Upper lobe of left lung (tissue), 6 donors: ENCODE data around the gene ATXN1. TPM values are rescaled to one million over a fixed set of nuclear protein-coding genes. Genes with fewer than 3 reads are reported as not detected.

ENCODE experiments used
- ATAC-seq, 2 donors: fragments of 200-7000 bp; cut with Tn5 transposase; one replicate each; pipeline ENCODE4 v1.9.1; 2022; ENCODE audit warnings: mild to moderate bottlenecking in 2 of 2, moderate library complexity in 2 of 2; ENCODE audit not compliant: low FRiP score in 2 of 2
- DNase-seq, 2 donors: peaks; one replicate each; pipeline ENCODE4 v3.0.0-alpha.2; 2019 to 2020
- H3K27ac ChIP-seq, 4 donors: fragments of 200-600 bp; sonication (generic); one replicate each; pipeline ENCODE4 v1.5.1; 2016 to 2019
- H3K27me3 ChIP-seq, 4 donors: fragments of 200-600 bp; sonication (generic); one replicate each; pipeline ENCODE4 v1.5.1; 2017 to 2019
- H3K36me3 ChIP-seq, 4 donors: fragments of 200-600 bp; sonication (generic); one replicate each; pipeline ENCODE4 v1.5.1; 2016 to 2019
- H3K4me1 ChIP-seq, 4 donors: fragments of 200-600 bp; sonication (generic); one replicate each; pipeline ENCODE4 v1.5.1; 2018 to 2019
- H3K4me3 ChIP-seq, 4 donors: fragments of 200-600 bp; sonication (generic); one replicate each; pipeline ENCODE4 v1.5.1; 2017 to 2019; ENCODE audit warnings: mild to moderate bottlenecking in 2 of 4, moderate library complexity in 1 of 4
- H3K9me3 ChIP-seq, 4 donors: fragments of 200-600 bp; sonication (generic); one replicate each; pipeline ENCODE4 v1.5.1; 2018 to 2019
- CTCF ChIP-seq, 6 experiments: fragments of 450-650 bp in 4 of 6; fragments of 200-600 bp in 2 of 6; sonication (generic) in 2 of 6; IDR thresholded peaks; one replicate each; pipeline ENCODE4 v1.5.1; 2016 to 2019; ENCODE audit warnings: antibody characterized with exemption in 6 of 6
- EP300 ChIP-seq, 4 donors: sonication (generic); formaldehyde crosslinking; IDR thresholded peaks; one replicate each; pipeline ENCODE4 v1.5.1; 2017; ENCODE audit warnings: antibody characterized with exemption in 4 of 4, control low read depth in 2 of 4
- POLR2A ChIP-seq, 4 donors: fragments of 450-650 bp; IDR thresholded peaks; one replicate each; pipeline ENCODE4 v1.5.1; 2016 to 2017; ENCODE audit warnings: antibody characterized with exemption in 4 of 4, mild to moderate bottlenecking in 2 of 4
- POLR2AphosphoS5 ChIP-seq, 2 donors: sonication (generic); formaldehyde crosslinking; IDR thresholded peaks; one replicate each; pipeline ENCODE4 v1.5.1; 2017; ENCODE audit warnings: antibody characterized with exemption in 2 of 2
- WGBS, 2 donors: methylation state at CpG; one replicate each; pipeline ENCODE4 v1.1.5; 2017 to 2018; 5-methylcytosine and 5-hydroxymethylcytosine counted together
- total RNA-seq, 6 donors: library from RNA; depleted of rRNA in 4 of 6; stranded (reverse); fragments of >200 nt in 4 of 6; gene quantifications; one replicate each; pipeline versions ENCODE4 v1.1.0 to v1.2.1, GENCODE V29; 2016 to 2021
- donor health status: DM: no; HTN: no; CAD: no; lungs with moderate emphysema.
- donor health status: DM: no; HTN: yes; CAD: no; lungs with severe emphysema.

Gene ATXN1
- total RNA-seq, 6 donors from 2014 or later = 44.2 to 106 (median 71.7) TPM

GRCh38 chr6:16758163-16758975 lies 2.9 kb downstream of the ATXN1 start:
- DNase-seq (no peak), ATAC-seq (no peak)
- 38 to 50% methylated on average over 9 of the region's 9 CpGs for WGBS, 2 donors
- Histone ChIP-seq H3K27me3 (no peaks in the 10 kb centered on the region), H3K27ac (peak overlapping the region; percentile 97 to 100 (median 98)), H3K36me3 (no peaks in the 10 kb centered on the region), H3K9me3 (no peaks in the 10 kb centered on the region), H3K4me3 (peak overlapping the region in 3 of 4 donors; percentile 77 to 96 (median 81)), H3K4me1 (peaks cover 30 to 46% (median 34%) of the 10 kb centered on the region in 4 donors)
- TF ChIP-seq POLR2A (IDR thresholded peaks at IDR 0.05) (no peak), CTCF (IDR thresholded peaks at IDR 0.05) (no peak), EP300 (IDR thresholded peaks at IDR 0.05) (no peak)

DNA sequence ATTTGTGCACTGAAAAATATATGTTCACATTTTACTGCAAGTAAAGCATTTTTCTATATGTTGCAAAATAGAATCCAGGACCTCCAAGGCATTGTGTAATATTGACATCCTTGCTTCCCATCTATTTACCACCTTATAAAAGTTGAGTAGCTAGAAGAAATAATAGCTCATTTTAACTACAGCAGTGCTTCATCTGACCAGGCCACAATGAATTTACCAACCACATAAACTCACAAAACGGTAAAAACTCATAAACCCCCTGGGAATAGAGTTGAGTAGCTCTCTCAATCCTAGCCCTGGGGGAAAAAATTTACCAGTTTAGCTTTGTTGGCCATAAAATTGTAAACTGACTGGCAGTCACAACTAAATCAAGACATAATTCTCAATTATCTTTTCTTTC lies 3.9 kb downstream of the ATXN1 start:
- H3K9me3 ChIP-seq = no peaks in the 10 kb centered on the region

DNA sequence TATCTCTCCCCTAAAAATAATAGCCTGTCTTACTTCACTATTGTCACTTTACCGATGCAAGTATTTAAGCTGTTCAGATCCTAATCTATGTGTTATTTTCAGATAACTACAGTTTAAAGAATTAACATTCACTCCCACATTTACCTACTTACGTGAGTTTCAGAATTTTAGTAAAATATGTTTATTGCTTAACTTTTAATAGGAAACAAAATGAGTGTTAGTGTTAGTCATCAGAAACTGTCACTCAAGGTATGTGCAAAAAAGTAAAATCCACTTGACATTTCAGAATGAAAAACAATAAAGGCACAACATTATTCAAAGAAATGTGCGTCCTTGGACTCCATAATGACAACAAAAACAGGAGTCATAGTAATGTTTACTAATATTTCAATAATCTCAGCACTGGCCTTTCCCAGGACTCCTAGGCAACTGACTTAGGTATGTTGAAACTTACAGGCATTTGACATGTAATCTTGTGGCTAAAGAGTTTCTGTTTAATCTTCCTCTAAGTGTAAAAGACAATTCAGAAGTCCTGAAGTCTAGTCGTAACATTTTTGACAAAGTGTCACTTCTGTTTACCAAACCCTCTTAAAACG lies 4.5 kb downstream of the ATXN1 start:
- TF ChIP-seq POLR2AphosphoS5 (IDR thresholded peaks at IDR 0.05) = no peak
- no peak for TF ChIP-seq CTCF (IDR thresholded peaks at IDR 0.05)
- TF ChIP-seq POLR2A (IDR thresholded peaks at IDR 0.05) = no peak
- TF ChIP-seq EP300 (IDR thresholded peaks at IDR 0.05) = no peak
- ATAC-seq (no peak), DNase-seq (no peak)
- no peaks in the 10 kb centered on the region for H3K27me3 ChIP-seq
- peaks cover 0 to under 1% (median 0%) of the 10 kb centered on the region in 4 donors for H3K36me3 ChIP-seq
- 52 to 54% methylated on average over 5 of the region's 5 CpGs for WGBS, 2 donors
- peaks cover 37 to 49% (median 42%) of the 10 kb centered on the region in 4 donors for H3K4me1 ChIP-seq
- H3K9me3 ChIP-seq = no peaks in the 10 kb centered on the region
- no peak overlapping the region for H3K4me3 ChIP-seq
- peak overlapping the region in 1 of 4 donors; percentile 31 for H3K27ac ChIP-seq

More for the DNA sequence above, 3.9 kb downstream of the ATXN1 start:
- WGBS, 2 donors = 69 to 75% methylated on average over 1 of the region's 1 CpG
- no peak overlapping the region for H3K27ac ChIP-seq
- ATAC-seq (no peak), DNase-seq (no peak)
- no peaks in the 10 kb centered on the region for H3K27me3 ChIP-seq
- H3K4me1 ChIP-seq = peaks cover 34 to 46% (median 39%) of the 10 kb centered on the region in 4 donors
- H3K4me3 ChIP-seq = no peak overlapping the region
- no peak for TF ChIP-seq POLR2AphosphoS5 (IDR thresholded peaks at IDR 0.05)
- TF ChIP-seq POLR2A (IDR thresholded peaks at IDR 0.05) = no peak
- TF ChIP-seq EP300 (IDR thresholded peaks at IDR 0.05) = no peak
- no peak for TF ChIP-seq CTCF (IDR thresholded peaks at IDR 0.05)
- no peaks in the 10 kb centered on the region for H3K36me3 ChIP-seq

- DNase-seq (no peak), ATAC-seq (no peak)
- TF ChIP-seq CTCF (IDR thresholded peaks at IDR 0.05) (no peak), EP300 (IDR thresholded peaks at IDR 0.05) (no peak), POLR2AphosphoS5 (IDR thresholded peaks at IDR 0.05) (no peak), POLR2A (IDR thresholded peaks at IDR 0.05) (no peak)
- peaks cover 37 to 49% (median 43%) of the 10 kb centered on the region in 4 donors for H3K4me1 ChIP-seq
- H3K27me3 ChIP-seq = no peaks in the 10 kb centered on the region
- no peaks in the 10 kb centered on the region for H3K9me3 ChIP-seq
- H3K4me3 ChIP-seq = no peak overlapping the region
- no peak overlapping the region for H3K27ac ChIP-seq
- 71 to 77% methylated on average over 3 of the region's 3 CpGs for WGBS, 2 donors
- H3K36me3 ChIP-seq = peaks cover 0 to 7% (median 2%) of the 10 kb centered on the region in 4 donors
Measured at GRCh38 chr6:16755544-16755943, 5.7 kb downstream of the ATXN1 start.
